Hepatocyte (in vitro differentiated cells): Measurements from ENCODE around the gene STX11. TPM values are rescaled to one million over a fixed set of nuclear protein-coding genes. Genes with fewer than 3 reads are reported as not detected.

Source experiments
- DNase-seq: peaks from one replicate; pipeline ENCODE4 v3.0.0-alpha.2; 2016; ENCODE audit warnings: low spot score
- H2AFZ ChIP-seq: fragments of 200-600 bp; sonication (generic); 2 replicates; pipeline ENCODE4 v1.6.0; 2016; ENCODE audit warnings: antibody characterized with exemption, mild to moderate bottlenecking
- H3K27ac ChIP-seq: fragments of 200-600 bp; sonication (generic); 2 replicates; pipeline ENCODE4 v1.5.1; 2016; ENCODE audit warnings: mild to moderate bottlenecking
- H3K27me3 ChIP-seq: fragments of 200-600 bp; sonication (generic); 2 replicates; pipeline ENCODE4 v1.6.1; 2016
- H3K36me3 ChIP-seq: fragments of 200-600 bp; sonication (generic); replicated peaks from 2 replicates; pipeline ENCODE4 v1.5.1; 2016; ENCODE audit warnings: low read depth; ENCODE audit not compliant: insufficient read depth
- H3K4me1 ChIP-seq: fragments of 200-600 bp; sonication (generic); 2 replicates; pipeline ENCODE4 v1.5.1; 2016; ENCODE audit warnings: mild to moderate bottlenecking, moderate library complexity; ENCODE audit not compliant: insufficient read depth
- H3K4me2 ChIP-seq: fragments of 200-600 bp; sonication (generic); 2 replicates; pipeline ENCODE4 v1.6.0; 2016
- H3K4me3 ChIP-seq: fragments of 200-600 bp; sonication (generic); 2 replicates; pipeline ENCODE4 v1.5.1; 2016; ENCODE audit warnings: mild to moderate bottlenecking
- H3K79me2 ChIP-seq: fragments of 200-600 bp; sonication (generic); 2 replicates; pipeline ENCODE4 v1.6.0; 2017; ENCODE audit warnings: mild to moderate bottlenecking
- H3K9me2 ChIP-seq: fragments of 200-600 bp; sonication (generic); replicated peaks from 2 replicates; pipeline ENCODE4 v1.6.0; 2017; ENCODE audit warnings: mild to moderate bottlenecking; ENCODE audit not compliant: insufficient read depth
- H3K9me3 ChIP-seq: fragments of 200-600 bp; sonication (generic); 2 replicates; pipeline ENCODE4 v1.5.1; 2016; ENCODE audit warnings: low read depth, mild to moderate bottlenecking
- H4K20me1 ChIP-seq: fragments of 200-600 bp; sonication (generic); 2 replicates; pipeline ENCODE4 v1.6.0; 2016; ENCODE audit warnings: mild to moderate bottlenecking; ENCODE audit not compliant: insufficient read depth, poor library complexity, severe bottlenecking
- CTCF ChIP-seq: fragments of 200-600 bp; sonication (generic); IDR thresholded peaks from 2 replicates; pipeline ENCODE4 v1.5.1; 2016; ENCODE audit warnings: antibody characterized with exemption, mild to moderate bottlenecking; ENCODE audit not compliant: poor library complexity
- EZH2 ChIP-seq: fragments of 200-600 bp; sonication (generic); IDR thresholded peaks from 2 replicates; pipeline ENCODE4 v1.6.1; 2016; ENCODE audit warnings: antibody characterized with exemption, mild to moderate bottlenecking, borderline replicate concordance
- EZH2phosphoT487 ChIP-seq: fragments of 200-600 bp; sonication (generic); IDR thresholded peaks from one replicate; pipeline ENCODE4 v1.6.1; 2018; ENCODE audit warnings: antibody characterized with exemption, mild to moderate bottlenecking, low read depth, moderate library complexity; ENCODE audit not compliant: unreplicated experiment, severe bottlenecking
- WGBS: methylation state at CpG from one replicate; pipeline ENCODE4 v1.1.6; 2016; ENCODE audit warnings: low lambda C conversion rate; ENCODE audit errors: missing lambda C conversion rate; 5-methylcytosine and 5-hydroxymethylcytosine counted together
- polyA plus RNA-seq: library from polyadenylated mRNA; unstranded; fragments of >200 nt; fragmentation: Nextera tagmentation; extraction: Ambion mirVana; gene quantifications from 2 replicates; pipeline ENCODE4 v1.2.1, GENCODE V29; 2016
- total RNA-seq: library from RNA; depleted of rRNA; stranded (reverse); fragments of >200 nt; gene quantifications from 2 replicates; pipeline ENCODE4 v1.2.3, GENCODE V29; 2014

The STX11 gene
- total and polyA plus RNA-seq, 2 experiments from 2014 or later = 0.27 to 0.48 TPM

- Histone ChIP-seq H3K27ac (no peak overlapping the region), H3K79me2 (no peaks in the 10 kb centered on the region), H3K27me3 (no peaks in the 10 kb centered on the region)
Observed at GRCh38 chr6:144139817-144140216, 10.5 kb upstream of the STX11 start.

DNA sequence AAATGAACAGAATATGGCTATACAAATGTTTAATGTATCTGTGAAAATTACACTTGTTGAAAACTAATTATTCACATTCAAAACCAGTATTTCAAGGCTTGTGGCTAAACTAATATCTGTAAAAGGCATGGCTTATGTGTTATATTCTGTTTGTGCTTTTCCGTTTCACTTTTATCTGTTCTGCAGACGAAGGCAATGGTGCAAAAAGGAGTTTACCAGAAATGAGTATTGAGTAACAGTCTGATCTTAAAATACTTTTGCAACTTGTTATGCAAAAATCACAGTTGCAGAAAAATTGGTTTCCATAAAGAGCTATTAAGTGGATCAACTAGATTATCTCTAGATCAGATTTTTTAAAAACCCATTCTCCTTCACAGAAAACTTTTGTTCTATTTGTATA, 9.4 kb upstream of the STX11 start:
- DNase-seq = no peak
- 85% methylated on average over 2 of the region's 2 CpGs for WGBS
- no peaks in the 10 kb centered on the region for H4K20me1 ChIP-seq
- no peaks in the 10 kb centered on the region for H3K36me3 ChIP-seq
- H3K9me2 ChIP-seq = no peaks in the 10 kb centered on the region
- no peaks in the 10 kb centered on the region for H3K4me1 ChIP-seq
- H3K27me3 ChIP-seq = no peaks in the 10 kb centered on the region
- no peak overlapping the region for H3K4me2 ChIP-seq
- H3K79me2 ChIP-seq = no peaks in the 10 kb centered on the region
- H3K4me3 ChIP-seq = no peak overlapping the region
- H3K27ac ChIP-seq = no peak overlapping the region
- H3K9me3 ChIP-seq = no peaks in the 10 kb centered on the region
- TF ChIP-seq CTCF = no peak
- no peak for TF ChIP-seq EZH2
- no peak for TF ChIP-seq EZH2phosphoT487
- no peak overlapping the region for H2AFZ ChIP-seq

More at GRCh38 chr6:144139817-144140216, 10.5 kb upstream of the STX11 start:
- WGBS = 93% methylated on average over 3 of the region's 3 CpGs
- TF ChIP-seq EZH2 (no peak), CTCF (no peak)
- H3K4me2 ChIP-seq = no peak overlapping the region
- H3K4me1 ChIP-seq = no peaks in the 10 kb centered on the region
- H3K36me3 ChIP-seq = no peaks in the 10 kb centered on the region
- no peak overlapping the region for H2AFZ ChIP-seq
- no peak for DNase-seq
- H3K9me3 ChIP-seq = no peaks in the 10 kb centered on the region
- H4K20me1 ChIP-seq = no peaks in the 10 kb centered on the region
- H3K4me3 ChIP-seq = no peak overlapping the region
- H3K9me2 ChIP-seq = no peaks in the 10 kb centered on the region

DNA sequence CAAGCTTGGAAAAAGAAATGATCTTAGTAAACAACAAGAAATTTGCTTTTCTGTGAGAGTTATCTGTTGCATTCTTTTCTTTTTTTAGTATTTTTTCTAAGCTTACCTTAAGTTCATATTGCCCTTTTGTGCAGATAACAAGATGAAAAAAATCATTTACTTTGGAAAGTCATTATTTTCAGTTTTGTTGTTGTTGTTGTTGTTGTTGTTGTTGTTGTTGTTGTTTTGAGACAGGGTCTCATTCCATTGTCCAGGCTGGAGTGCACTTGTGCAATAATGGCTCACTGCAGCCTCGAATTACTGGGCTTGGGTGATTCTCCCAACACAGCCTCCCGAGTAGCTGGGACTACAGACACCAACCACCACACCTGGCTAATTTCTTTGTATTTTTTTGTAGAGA, 8.8 kb upstream of the STX11 start:
- TF ChIP-seq EZH2 (no peak), CTCF (no peak), EZH2phosphoT487 (no peak)
- Histone ChIP-seq H3K79me2 (no peaks in the 10 kb centered on the region), H3K9me3 (no peaks in the 10 kb centered on the region), H3K4me2 (no peak overlapping the region), H3K27me3 (no peaks in the 10 kb centered on the region), H3K36me3 (no peaks in the 10 kb centered on the region), H4K20me1 (no peaks in the 10 kb centered on the region), H3K4me1 (no peaks in the 10 kb centered on the region), H3K4me3 (no peak overlapping the region), H2AFZ (no peak overlapping the region), H3K27ac (no peak overlapping the region), H3K9me2 (no peaks in the 10 kb centered on the region)
- WGBS = 78% methylated on average over 2 of the region's 2 CpGs
- no peak for DNase-seq

- TF ChIP-seq EZH2 (no peak), CTCF (no peak), EZH2phosphoT487 (no peak)
- H3K4me2 ChIP-seq = no peak overlapping the region
- H3K4me3 ChIP-seq = no peak overlapping the region
- H3K79me2 ChIP-seq = no peaks in the 10 kb centered on the region
- H4K20me1 ChIP-seq = no peaks in the 10 kb centered on the region
- no peak overlapping the region for H2AFZ ChIP-seq
- 100% methylated on average over 1 of the region's 1 CpG for WGBS
- H3K4me1 ChIP-seq = no peaks in the 10 kb centered on the region
- H3K27ac ChIP-seq = no peak overlapping the region
- H3K27me3 ChIP-seq = peaks cover 8% of the 10 kb centered on the region
- H3K9me3 ChIP-seq = no peaks in the 10 kb centered on the region
- no peaks in the 10 kb centered on the region for H3K36me3 ChIP-seq
- no peak for DNase-seq
- no peaks in the 10 kb centered on the region for H3K9me2 ChIP-seq
Observed at GRCh38 chr6:144143106-144143505, 7.2 kb upstream of the STX11 start.
